Uterus (tissue), 2 donors: ENCODE results near the gene SPAG4.

Experiments
- POLR2A ChIP-seq, 2 donors: fragments of 450-650 bp; IDR thresholded peaks; one replicate each; pipeline ENCODE4 v1.6.1; 2016; ENCODE audit warnings: antibody characterized with exemption in 2 of 2, mild to moderate bottlenecking in 1 of 2, moderate library complexity in 1 of 2
- TF ChIP-seq, protein P1 (sequence below), 4 experiments: fragments of 200-600 bp in 2 of 4; fragments of 450-650 bp in 2 of 4; sonication (generic) in 2 of 4; IDR thresholded peaks; one replicate each; pipeline ENCODE4 v1.5.1; 2016 to 2019; ENCODE audit warnings: antibody characterized with exemption in 4 of 4, mild to moderate bottlenecking in 2 of 4, moderate library complexity in 1 of 4

DNA sequence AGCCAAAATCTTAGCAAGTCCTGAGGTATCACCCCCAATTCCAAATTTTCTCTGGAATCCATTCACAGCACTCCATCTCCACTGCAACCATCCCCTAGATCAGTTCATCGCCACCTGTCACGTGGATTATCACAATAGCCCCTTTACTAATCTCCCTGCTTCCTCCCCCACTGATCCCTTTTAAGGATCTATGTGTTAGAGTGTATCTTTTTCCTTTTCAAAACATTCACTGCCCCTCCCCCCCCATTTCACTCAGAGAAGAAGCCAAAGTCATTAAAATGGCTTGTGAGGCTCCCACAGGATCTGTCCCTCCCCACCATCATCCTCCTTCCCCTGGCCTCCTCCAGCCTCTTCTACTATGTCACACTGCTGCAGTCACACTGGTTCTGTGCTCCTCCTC lies 18.4 kb upstream of the SPAG4 start:
- no peak for TF ChIP-seq POLR2A (IDR thresholded peaks at IDR 0.05)
- TF ChIP-seq, protein P1, sequence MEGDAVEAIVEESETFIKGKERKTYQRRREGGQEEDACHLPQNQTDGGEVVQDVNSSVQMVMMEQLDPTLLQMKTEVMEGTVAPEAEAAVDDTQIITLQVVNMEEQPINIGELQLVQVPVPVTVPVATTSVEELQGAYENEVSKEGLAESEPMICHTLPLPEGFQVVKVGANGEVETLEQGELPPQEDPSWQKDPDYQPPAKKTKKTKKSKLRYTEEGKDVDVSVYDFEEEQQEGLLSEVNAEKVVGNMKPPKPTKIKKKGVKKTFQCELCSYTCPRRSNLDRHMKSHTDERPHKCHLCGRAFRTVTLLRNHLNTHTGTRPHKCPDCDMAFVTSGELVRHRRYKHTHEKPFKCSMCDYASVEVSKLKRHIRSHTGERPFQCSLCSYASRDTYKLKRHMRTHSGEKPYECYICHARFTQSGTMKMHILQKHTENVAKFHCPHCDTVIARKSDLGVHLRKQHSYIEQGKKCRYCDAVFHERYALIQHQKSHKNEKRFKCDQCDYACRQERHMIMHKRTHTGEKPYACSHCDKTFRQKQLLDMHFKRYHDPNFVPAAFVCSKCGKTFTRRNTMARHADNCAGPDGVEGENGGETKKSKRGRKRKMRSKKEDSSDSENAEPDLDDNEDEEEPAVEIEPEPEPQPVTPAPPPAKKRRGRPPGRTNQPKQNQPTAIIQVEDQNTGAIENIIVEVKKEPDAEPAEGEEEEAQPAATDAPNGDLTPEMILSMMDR (IDR thresholded peaks at IDR 0.05), result no peak
